HG02973 (cell line): ENCODE results near the gene C9orf152.
"Not testable (repeated sequence)": the region's sequence is repeated elsewhere in the genome, so short reads cannot be mapped to it uniquely, and the experiment has no call there.

ENCODE experiments used
- ATAC-seq: cut with Tn5 transposase; IDR thresholded peaks from one replicate; pipeline ENCODE4 v1.9.1; 2021; ENCODE audit warnings: moderate library complexity; ENCODE audit not compliant: unreplicated experiment

The C9orf152 gene

GRCh38 chr9:110214586-110215355 is 6.8 kb upstream of the C9orf152 start:
- ATAC-seq: no peak

- ATAC-seq: no peak
Measured at GRCh38 chr9:110214090-110214489, 6.1 kb upstream of the C9orf152 start.

GRCh38 chr9:110213413-110214044 is 5.6 kb upstream of the C9orf152 start:
- no peak for ATAC-seq

GRCh38 chr9:110207071-110207641 is 803 bp downstream of the C9orf152 start:
- no peak for ATAC-seq

- no peak for ATAC-seq
Measured at GRCh38 chr9:110206389-110206788, 1.6 kb downstream of the C9orf152 start.

- ATAC-seq: not testable (repeated sequence)
Measured at GRCh38 chr9:110205612-110206011, 2.3 kb downstream of the C9orf152 start.

- ATAC-seq: no peak
Measured at GRCh38 chr9:110202232-110202631, 5.7 kb downstream of the C9orf152 start.

- no peak for ATAC-seq
Measured at GRCh38 chr9:110199643-110200042, 8.3 kb downstream of the C9orf152 start.

- ATAC-seq: no peak
Measured at GRCh38 chr9:110198357-110198756, 9.6 kb downstream of the C9orf152 start.

- no peak for ATAC-seq
Measured at GRCh38 chr9:110197330-110198187, 10.4 kb downstream of the C9orf152 start.

- ATAC-seq: not testable (repeated sequence)
Measured at GRCh38 chr9:110196084-110196499, 11.9 kb downstream of the C9orf152 start.

- ATAC-seq: no peak
Measured at GRCh38 chr9:110192531-110193261, 15.3 kb downstream of the C9orf152 start.

- no peak for ATAC-seq
Measured at GRCh38 chr9:110191615-110192014, 16.3 kb downstream of the C9orf152 start.

GRCh38 chr9:110189559-110190320 is 18.2 kb downstream of the C9orf152 start:
- no peak for ATAC-seq

GRCh38 chr9:110188991-110189390 is 19.0 kb downstream of the C9orf152 start:
- ATAC-seq: no peak

GRCh38 chr9:110188101-110188500 is 19.9 kb downstream of the C9orf152 start:
- no peak for ATAC-seq

- ATAC-seq: no peak
Measured at GRCh38 chr9:110187126-110187525, 20.8 kb downstream of the C9orf152 start.

GRCh38 chr9:110186254-110186653 is 21.7 kb downstream of the C9orf152 start:
- ATAC-seq: no peak

GRCh38 chr9:110185806-110186205 is 22.2 kb downstream of the C9orf152 start:
- no peak for ATAC-seq
